IPS DF 4.7 (cell line): ENCODE data around the gene SPDYE17.
"Not testable (repeated sequence)": the region's sequence is repeated elsewhere in the genome, so short reads cannot be mapped to it uniquely, and the experiment has no call there.

Experiments
- DNase-seq: peaks from one replicate; pipeline ENCODE4 v3.0.0-alpha.2; 2013; ENCODE audit warnings: low spot score; ENCODE audit errors: extremely low read depth

Gene SPDYE17

GRCh38 chr7:76998764-76999450 lies 33.3 kb downstream of the SPDYE17 start:
- not testable (repeated sequence) for DNase-seq

DNA sequence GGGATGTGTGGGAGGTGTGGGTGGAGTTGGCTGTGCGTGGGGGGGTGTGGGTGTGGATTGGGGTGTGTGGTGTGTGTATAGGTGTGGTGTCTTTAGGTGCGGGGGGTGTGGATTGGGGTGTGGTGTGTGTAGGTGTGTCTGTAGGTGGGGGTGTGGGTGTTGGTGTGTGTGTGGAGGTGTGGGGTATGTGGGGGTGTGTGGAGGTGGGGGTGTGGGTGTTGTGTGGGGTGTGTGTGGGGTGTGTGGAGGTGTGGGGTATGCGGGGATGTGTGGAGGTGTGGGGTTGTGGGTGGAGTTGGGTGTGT lies 33.9 kb downstream of the SPDYE17 start:
- no peak for DNase-seq

DNA sequence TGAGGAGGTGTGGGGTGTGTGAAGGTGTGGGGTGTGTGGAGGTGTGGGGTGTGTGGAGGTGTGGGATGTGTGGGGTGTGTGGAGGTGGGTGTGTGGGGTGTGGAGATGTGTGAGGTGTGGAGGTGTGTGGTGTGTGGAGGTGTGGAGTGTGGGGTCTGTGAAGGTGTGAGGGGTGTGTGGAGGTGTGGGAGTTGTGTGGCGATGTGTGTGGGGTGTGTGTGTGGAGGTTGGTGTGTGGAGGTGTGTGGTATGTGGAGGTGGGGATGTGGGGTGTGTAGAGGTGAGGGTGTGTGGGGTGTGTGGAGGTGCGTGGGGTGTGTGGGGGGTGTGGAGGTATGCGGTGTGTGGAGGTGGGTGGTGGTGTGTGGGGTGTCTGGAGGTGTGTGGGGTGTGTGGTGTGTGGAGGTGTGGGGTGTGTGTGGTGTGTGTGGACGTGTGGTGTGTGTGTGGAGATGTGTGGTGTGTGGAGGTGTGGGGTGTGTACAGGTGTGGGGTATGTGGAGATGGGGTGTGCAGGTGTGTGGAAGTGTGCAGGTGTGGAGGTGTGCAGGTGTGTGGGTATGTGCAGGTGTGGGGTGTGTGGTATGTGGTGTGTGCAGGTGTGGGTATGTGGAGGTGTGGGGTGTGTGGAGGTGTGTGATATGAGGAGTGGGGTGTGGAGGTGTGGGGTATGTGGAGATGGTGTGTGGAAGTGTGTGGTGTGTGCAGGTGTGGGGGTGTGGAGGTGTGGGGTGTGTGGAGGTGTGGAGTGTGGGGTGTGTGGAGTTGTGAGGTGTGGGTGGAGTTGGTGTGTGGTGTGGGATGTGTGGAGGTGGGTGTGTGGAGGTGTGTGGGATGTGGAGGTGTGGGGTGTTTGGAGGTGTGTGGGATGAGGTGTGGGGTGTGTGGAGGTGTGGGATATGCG lies 34.5 kb downstream of the SPDYE17 start:
- DNase-seq, result no peak

DNA sequence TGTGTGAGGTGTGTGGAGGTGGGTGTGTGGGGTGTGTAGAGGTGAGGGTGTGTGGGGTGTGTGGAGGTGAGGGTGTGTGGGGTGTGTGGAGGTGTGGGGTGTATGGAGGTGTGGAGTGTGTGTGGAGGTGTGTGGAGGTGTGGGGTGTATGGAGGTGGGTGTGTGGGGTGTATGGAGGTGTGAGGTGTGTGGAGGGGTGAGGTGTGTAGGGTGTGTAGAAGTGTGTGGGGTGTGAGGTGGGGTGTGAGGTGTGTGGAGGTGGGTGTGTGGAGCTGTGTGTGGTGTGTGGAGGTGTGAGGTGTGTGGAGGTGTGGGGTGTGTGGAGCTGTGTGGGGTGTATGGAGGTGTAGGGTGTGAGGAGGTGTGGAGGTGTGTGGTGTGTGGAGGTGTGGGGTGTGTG lies 35.2 kb downstream of the SPDYE17 start:
- DNase-seq, result not testable (repeated sequence)

DNA sequence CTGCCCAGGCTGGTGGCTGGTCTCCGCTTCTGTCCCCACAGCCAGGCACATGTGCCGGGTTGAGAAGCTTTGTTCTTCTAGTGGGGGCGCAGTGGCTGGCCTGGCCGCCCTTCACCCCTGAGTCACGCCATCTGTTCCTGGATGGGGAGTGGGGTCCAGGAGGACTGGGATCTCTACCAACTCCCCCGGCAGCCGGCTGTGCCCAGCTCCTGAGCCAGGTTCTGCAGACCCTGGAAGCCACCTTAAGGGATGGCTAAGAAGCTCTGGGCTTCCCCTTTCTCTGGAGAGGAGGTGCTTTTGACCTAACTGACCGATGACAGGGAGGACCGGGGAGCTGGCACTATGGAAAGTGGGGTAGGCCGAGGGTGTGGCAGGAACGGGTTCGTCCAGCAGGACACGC lies 37.9 kb downstream of the SPDYE17 start:
- DNase-seq, result not testable (repeated sequence)

GRCh38 chr7:76993831-76994230 lies 38.3 kb downstream of the SPDYE17 start:
- not testable (repeated sequence) for DNase-seq

- not testable (repeated sequence) for DNase-seq
Measured at GRCh38 chr7:76992871-76993270, 39.3 kb downstream of the SPDYE17 start.

GRCh38 chr7:76992204-76992603 lies 40.0 kb downstream of the SPDYE17 start:
- not testable (repeated sequence) for DNase-seq

GRCh38 chr7:76990202-76990601 lies 42.0 kb downstream of the SPDYE17 start:
- not testable (repeated sequence) for DNase-seq

GRCh38 chr7:76985924-76986717 lies 46.0 kb downstream of the SPDYE17 start:
- not testable (repeated sequence) for DNase-seq

DNA sequence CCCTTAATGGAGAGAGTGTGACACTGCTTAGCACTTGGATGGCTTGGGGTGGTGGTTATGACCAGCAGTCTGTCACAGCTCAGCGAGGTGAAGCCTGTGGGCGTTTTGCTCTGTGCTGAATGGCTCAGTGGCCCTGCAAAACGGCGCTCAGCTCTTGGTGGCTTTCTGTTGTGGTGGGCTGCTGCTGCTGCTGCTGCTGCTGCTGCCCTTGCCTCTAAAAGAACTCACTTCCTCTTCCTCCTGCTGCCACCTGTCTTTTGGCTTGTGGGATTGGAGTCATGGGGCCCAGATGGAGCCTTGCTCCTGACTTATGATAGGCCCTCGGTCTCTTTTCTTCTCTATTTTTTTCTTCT lies 47.4 kb downstream of the SPDYE17 start:
- DNase-seq, result not testable (repeated sequence)

DNA sequence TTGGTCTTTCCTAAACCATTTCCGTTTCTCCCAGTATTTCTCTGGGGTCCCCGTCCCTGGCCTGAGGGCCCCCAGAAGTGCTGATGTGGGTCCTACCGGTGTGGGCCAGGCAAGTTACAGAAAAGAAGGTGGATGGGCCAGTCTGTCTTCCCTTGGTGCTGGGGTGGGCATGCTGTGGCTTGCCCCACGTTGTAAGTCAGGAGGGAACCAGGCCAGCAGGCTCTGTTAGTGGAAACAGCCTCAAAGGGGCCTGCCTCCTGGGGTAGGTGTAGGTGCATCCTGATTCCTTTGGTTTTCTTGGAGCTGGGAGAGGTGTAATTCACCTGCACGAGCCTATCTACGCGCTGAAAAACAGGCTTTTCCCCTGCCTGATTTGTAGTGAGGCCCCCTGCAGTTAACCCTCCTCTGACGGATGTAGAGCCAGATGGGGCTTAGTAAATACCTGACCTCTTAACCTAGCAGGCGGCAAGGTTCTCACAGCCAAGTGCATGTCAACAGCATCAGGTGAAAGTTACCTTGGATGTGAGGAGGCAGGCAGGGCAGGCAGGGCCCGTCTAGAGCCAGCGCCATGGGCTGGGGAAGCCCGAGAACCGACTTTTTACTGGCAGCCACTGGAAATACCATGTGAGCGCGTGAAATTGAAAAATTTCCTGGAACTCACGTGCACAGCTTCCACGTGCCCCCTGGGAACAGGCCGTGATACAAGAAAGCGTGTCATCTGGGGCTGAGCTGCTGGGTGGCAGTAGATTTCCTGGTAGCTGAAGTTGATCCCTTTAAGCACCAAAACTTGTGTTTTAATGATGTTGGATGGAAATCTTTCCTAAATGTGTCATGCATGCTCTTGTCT lies 48.0 kb downstream of the SPDYE17 start:
- not testable (repeated sequence) for DNase-seq

- DNase-seq, result not testable (repeated sequence)
Measured at GRCh38 chr7:76983333-76983732, 48.8 kb downstream of the SPDYE17 start.

GRCh38 chr7:76982501-76982900 lies 49.7 kb downstream of the SPDYE17 start:
- not testable (repeated sequence) for DNase-seq

GRCh38 chr7:76981187-76981970 lies 50.8 kb downstream of the SPDYE17 start:
- not testable (repeated sequence) for DNase-seq

- DNase-seq, result not testable (repeated sequence)
Measured at GRCh38 chr7:76980576-76980975, 51.6 kb downstream of the SPDYE17 start.

- DNase-seq, result not testable (repeated sequence)
Measured at GRCh38 chr7:76977761-76978367, 54.3 kb downstream of the SPDYE17 start.

DNA sequence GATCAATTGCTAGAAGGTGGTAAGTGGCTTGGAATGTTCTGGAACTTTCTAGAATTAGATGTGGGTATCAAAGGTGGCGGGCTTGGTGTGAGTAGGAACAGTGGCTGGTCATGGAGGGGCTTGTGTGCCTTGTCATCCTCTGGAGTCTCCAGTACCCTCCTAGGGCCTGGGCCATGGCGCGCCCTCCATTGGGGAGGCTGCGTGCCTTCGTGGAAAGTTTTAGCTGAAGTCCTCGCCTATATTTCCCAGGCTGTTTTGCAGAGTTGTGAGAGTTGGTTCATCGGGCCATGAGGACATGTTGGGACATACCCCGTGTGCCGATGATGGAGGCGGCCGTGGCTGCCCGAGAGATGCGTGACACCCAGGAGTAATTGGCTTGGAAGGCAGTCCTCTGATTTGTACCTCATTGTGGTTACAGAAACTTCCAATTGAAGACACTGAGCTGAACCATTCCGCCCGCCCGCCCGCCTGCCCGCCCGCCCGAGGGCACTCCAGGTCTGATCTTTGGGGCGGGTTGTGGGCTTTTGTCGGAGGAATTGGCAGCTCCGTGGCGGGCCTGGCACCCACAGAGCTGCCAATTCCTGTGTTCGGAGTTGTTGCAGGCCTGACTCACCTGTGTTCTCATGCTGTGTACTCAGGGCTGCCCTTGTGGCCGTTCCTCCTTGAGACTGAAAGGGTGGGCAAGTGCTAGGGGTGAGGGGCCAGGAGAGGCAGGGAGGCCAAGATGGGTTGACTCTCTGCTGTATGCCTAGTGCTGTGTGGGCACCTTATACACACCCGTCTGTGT lies 57.2 kb downstream of the SPDYE17 start:
- not testable (repeated sequence) for DNase-seq

- DNase-seq, result not testable (repeated sequence)
Measured at GRCh38 chr7:76974336-76974735, 57.8 kb downstream of the SPDYE17 start.
